ENCODE data around the gene PRSS16. TPM values are rescaled to one million over a fixed set of nuclear protein-coding genes. Genes with fewer than 3 reads are reported as not detected.

PRSS16 gene
- total RNA-seq, 1 donor from 2014 or later = 0.64 TPM

DNA sequence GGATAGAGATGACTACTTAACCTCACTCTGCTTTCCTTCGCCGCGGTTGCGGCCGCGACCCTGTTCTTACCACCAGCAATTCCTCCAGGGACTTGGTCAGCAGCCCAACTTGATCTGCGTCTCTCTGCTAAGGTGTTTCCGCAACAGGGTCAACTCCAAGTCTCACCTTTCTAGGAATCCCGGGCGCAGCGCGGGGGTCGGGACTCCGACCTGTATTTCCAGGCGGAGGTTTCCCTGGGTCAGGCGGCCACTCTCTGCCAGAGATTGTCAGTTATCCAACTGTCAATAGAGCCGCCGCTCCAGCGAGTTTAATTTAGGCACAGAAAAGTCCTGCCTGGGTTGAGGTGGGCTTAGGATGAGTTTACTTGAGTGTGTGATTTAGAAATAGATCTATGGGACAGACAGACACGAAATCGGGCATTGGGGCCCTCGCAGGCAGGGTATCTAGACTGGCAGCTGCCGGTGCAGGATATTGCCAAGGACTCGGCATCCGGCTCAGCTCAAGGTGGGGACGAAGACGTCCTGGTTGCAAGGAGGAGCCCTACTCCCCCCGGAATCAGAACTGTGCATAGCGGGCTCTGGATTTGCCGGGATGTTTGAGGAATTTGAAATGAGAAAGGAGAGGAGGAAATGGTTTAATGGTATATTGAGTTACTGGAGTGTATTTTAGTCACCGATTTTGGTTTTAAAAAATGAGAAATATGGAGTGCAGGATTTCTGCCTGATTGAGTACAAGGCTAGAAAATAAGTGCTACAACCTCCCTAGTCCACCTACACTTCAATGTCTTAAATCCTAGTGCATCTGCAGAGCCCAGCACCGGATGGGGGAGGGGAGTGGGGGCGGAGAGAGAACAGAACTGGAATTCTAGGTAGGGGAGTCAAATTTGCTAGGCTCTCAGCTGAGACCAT lies 40.9 kb downstream of the PRSS16 start:
- TF ChIP-seq CTCF (IDR thresholded peaks at IDR 0.05; ENCODE audit: partially characterized antibody, unreplicated experiment) = no peak
- H3K27ac Mint-ChIP-seq (ENCODE audit: unreplicated experiment) = no peak overlapping the region
- DNase-seq = peak; percentile 46
- H3K4me1 Mint-ChIP-seq (ENCODE audit: low read depth, unreplicated experiment) = peaks cover 15% of the 10 kb centered on the region
- H3K9me3 Mint-ChIP-seq (ENCODE audit: unreplicated experiment) = peaks cover 7% of the 10 kb centered on the region
- peak overlapping the region; percentile 85 for H3K4me3 Mint-ChIP-seq (ENCODE audit: unreplicated experiment)
- H3K36me3 Mint-ChIP-seq (ENCODE audit: unreplicated experiment) = peaks cover 4% of the 10 kb centered on the region
- H3K27me3 Mint-ChIP-seq (ENCODE audit: unreplicated experiment) = peaks cover 22% of the 10 kb centered on the region

- peaks cover 4% of the 10 kb centered on the region for H3K36me3 Mint-ChIP-seq (ENCODE audit: unreplicated experiment)
- H3K4me1 Mint-ChIP-seq (ENCODE audit: low read depth, unreplicated experiment) = peaks cover 15% of the 10 kb centered on the region
- peak overlapping the region; percentile 85 for H3K4me3 Mint-ChIP-seq (ENCODE audit: unreplicated experiment)
- peak overlapping the region; percentile 10 for H3K27ac Mint-ChIP-seq (ENCODE audit: unreplicated experiment)
- H3K27me3 Mint-ChIP-seq (ENCODE audit: unreplicated experiment) = peaks cover 33% of the 10 kb centered on the region
- H3K9me3 Mint-ChIP-seq (ENCODE audit: unreplicated experiment) = peaks cover 21% of the 10 kb centered on the region
- TF ChIP-seq CTCF (IDR thresholded peaks at IDR 0.05; ENCODE audit: partially characterized antibody, unreplicated experiment) = no peak
- DNase-seq = no peak
Observed at GRCh38 chr6:27290065-27290849, 42.8 kb downstream of the PRSS16 start.

- Mint-ChIP-seq H3K4me1 (ENCODE audit: low read depth, unreplicated experiment) (peaks cover 15% of the 10 kb centered on the region), H3K4me3 (ENCODE audit: unreplicated experiment) (peak overlapping the region; percentile 85)
Observed at GRCh38 chr6:27290850-27291208, 43.3 kb downstream of the PRSS16 start.

GRCh38 chr6:27293436-27294098 lies 46.1 kb downstream of the PRSS16 start:
- no peak for TF ChIP-seq CTCF (IDR thresholded peaks at IDR 0.05; ENCODE audit: partially characterized antibody, unreplicated experiment)
- Mint-ChIP-seq H3K27me3 (ENCODE audit: unreplicated experiment) (peaks cover 37% of the 10 kb centered on the region), H3K27ac (ENCODE audit: unreplicated experiment) (no peak overlapping the region)

More at GRCh38 chr6:27290850-27291208, 43.3 kb downstream of the PRSS16 start:
- DNase-seq = no peak
- no peak for TF ChIP-seq CTCF (IDR thresholded peaks at IDR 0.05; ENCODE audit: partially characterized antibody, unreplicated experiment)
- Mint-ChIP-seq H3K27ac (ENCODE audit: unreplicated experiment) (peak overlapping the region; percentile 10), H3K36me3 (ENCODE audit: unreplicated experiment) (peaks cover 4% of the 10 kb centered on the region), H3K27me3 (ENCODE audit: unreplicated experiment) (peaks cover 36% of the 10 kb centered on the region), H3K9me3 (ENCODE audit: unreplicated experiment) (peaks cover 25% of the 10 kb centered on the region)

More at GRCh38 chr6:27293436-27294098, 46.1 kb downstream of the PRSS16 start:
- DNase-seq = peak; percentile 47
- H3K9me3 Mint-ChIP-seq (ENCODE audit: unreplicated experiment) = peaks cover 31% of the 10 kb centered on the region
- H3K4me1 Mint-ChIP-seq (ENCODE audit: low read depth, unreplicated experiment) = peaks cover 16% of the 10 kb centered on the region
- peak overlapping the region; percentile 55 for H3K4me3 Mint-ChIP-seq (ENCODE audit: unreplicated experiment)
- H3K36me3 Mint-ChIP-seq (ENCODE audit: unreplicated experiment) = peaks cover 4% of the 10 kb centered on the region
